HUDEP-2 (cell line): ENCODE measurements around the gene SEZ6L.

ENCODE experiments used
- DNase-seq, 76 experiments: peaks; one replicate each; lab custom pipeline; 2025; ENCODE audit not compliant: unreplicated experiment in 76 of 76; lab: John Stamatoyannopoulos, UW

Gene SEZ6L

DNA sequence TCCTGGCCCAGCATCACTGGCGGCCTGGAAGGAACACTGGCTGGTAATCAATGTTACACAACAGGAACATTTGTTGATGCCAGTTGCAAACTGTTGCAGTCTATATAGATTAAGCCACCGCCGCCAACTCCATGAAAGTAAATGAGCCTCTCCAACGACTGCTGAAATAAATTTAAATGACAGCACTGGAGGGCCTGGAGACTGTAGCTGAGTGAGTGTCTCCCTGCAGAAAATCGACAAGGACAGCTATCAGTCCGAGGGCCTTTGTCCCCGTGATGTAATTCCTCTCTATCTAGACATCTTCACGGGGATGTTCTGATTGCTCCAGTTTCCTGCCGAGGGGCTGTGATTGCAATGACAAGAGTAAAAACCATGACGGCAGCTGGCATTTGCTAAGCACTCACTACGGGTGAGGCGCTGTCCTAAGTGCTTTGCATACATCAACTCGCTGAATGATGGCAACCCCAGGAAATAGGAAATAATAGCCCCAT lies 120.4 kb downstream of the SEZ6L start:
- DNase-seq, result no peak

DNA sequence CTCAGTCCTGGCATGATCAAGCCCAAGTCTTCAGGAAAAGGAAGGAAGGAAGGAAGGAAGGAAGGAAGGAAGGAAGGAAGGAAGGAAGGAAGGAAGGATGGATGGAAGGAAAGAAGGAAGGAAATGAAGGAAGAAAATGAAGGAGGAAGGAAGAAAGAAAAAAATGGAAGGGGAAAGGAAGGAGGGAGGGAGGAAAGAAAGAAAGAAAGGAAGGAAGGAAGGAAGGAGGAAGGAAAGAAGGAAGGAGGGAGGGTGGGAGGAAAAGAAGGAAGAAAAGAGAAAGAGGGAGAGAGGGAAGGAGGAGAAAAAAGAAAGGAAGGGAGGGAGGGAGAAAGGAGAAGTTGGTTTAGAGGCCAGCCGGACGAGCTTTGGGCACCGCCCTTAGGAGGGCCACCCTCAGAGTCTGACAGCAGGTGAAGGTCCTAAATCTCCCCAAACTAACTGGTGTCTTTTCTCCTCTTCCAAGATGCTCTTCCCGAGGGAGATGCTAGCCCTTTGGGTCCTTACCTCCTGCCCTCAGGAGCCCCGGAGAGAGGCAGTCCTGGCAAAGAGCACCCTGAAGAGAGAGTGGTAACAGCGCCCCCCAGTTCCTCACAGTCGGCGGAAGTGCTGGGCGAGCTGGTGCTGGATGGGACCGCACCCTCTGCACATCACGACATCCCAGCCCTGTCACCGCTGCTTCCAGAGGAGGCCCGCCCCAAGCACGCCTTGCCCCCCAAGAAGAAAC lies 122.8 kb downstream of the SEZ6L start:
- DNase-seq, result no peak

DNA sequence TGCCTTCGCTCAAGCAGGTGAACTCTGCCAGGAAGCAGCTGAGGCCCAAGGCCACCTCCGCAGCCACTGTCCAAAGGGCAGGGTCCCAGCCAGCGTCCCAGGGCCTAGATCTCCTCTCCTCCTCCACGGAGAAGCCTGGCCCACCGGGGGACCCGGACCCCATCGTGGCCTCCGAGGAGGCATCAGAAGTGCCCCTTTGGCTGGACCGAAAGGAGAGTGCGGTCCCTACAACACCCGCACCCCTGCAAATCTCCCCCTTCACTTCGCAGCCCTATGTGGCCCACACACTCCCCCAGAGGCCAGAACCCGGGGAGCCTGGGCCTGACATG lies 123.4 kb downstream of the SEZ6L start:
- DNase-seq, result no peak

DNA sequence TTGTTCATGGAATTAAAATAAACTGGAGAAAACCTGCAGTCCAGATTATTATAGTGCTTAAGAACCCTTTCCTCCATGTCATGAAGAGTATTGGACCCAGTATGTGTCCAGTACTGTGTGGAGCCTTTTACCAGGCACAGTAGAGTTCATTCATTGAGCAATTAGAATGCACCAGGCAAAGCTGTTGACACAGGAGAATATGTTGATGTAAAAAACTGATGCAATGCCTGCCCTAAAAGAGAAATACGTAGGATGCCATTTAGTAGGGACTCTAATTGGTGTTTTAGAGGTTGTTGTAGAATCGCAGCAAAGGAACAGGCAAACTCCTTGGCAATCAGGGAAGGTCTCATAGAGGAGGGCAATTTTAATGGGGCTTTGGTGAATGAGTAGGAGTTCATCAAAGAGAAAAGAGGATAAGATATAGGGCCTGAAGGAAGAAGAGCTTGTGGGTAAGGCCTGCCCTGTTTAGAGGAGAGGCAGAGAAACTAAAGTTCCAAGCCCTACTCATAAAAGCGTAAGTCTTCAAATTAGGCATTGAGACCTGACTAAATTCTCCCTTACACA lies 126.4 kb downstream of the SEZ6L start:
- DNase-seq, result no peak

DNA sequence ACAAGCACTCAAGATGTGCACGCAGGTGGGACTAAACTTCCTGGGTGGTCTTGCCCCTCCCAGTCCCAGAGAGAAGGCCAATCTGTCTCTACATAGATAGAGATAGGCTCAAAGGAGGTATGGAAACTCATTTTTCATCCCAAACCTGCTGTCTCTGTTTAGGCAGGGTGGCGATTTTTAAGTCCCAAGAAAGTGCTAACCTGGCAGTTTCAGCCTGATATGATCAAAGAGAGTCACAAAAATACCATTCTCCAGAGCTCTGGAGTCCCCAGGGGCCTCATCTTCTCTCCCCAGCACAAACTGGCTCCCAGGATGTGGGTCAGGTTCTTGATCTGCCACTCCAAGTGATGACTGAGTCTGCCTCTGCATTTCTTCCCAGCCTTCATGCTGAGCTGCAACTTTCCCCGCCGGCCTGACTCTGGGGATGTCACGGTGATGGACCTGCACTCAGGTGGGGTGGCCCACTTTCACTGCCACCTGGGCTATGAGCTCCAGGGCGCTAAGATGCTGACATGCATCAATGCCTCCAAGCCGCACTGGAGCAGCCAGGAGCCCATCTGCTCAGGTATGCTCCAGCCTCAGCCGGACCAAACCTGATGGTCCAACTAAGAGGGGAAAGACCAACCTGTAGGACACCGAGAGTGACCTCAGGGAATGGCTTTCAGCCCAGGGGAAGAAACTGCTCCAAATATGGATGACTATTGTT lies 129.5 kb downstream of the SEZ6L start:
- DNase-seq, result no peak

DNA sequence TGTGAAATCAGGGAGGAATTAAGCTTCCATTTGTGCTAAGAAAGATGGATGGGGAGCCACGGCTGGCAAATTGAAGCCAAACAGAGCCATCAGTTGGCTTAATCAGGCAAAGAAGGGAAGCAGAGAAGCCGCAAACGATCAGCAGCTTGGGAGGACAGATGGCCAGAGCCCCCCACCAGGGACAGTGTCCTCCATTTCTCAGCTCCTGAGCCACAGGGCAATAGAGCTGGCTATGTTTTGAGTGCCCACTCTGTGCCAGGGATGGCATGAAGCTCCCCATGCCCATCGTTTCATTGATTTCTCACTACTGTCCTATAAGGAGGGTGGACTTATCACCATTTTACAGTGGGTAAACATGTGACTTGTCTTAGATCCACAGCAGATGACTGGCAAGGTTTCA lies 133.5 kb downstream of the SEZ6L start:
- DNase-seq, result no peak

DNA sequence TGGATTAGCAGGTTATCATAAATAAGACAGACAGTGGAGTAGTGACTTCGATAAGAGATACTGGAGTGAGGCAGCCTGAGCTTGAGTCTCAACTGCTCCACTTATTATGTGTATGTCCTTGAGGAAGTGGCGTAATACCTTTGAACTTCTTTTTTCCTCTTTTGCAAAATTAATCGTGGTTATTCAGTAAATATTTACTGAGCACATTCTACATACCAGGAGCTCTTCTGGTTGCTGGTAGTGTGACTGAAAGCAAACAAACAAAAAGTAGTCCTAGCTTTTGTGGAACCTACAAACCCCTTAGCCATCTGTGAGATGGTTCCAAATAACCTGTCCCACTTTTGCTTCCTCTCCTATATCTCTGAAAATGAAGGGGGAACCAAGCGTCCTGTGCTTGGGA lies 134.2 kb downstream of the SEZ6L start:
- DNase-seq, result no peak

DNA sequence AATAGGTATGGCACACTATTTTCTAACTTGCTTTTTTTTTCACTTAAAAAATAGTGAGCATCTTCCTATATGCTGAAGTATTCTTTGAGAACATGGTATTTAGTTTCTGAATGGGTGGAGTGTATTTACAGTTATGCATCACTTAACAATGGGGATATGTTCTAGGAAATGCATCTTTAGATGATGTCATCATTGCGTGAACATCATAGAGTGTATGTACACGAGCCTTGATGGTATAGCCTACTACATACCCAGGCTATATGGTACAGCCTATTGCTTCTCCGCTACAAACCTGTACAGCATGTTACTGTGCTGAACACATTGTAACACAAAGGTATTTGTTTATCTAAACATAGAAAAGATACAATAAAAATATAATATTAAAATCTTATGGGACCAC lies 135.5 kb downstream of the SEZ6L start:
- DNase-seq, result no peak

DNA sequence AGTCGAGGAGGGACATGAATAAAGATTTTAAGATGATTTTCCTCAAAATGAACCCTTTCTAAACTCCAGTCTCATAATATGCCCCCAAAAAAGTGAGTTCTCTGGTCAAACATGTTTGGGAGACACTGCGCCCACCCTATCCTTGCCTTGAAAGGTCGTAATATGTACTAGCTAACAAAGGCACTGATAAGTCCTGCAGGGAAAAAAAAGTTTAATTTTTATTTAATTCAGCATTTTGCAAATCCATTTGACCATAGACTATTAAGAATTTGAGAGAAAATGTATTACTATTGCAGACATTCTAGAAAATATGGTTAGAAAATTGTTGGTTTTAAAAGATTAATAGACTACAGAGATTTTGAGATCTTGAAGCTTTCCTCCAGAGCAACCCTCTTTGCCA lies 139.2 kb downstream of the SEZ6L start:
- DNase-seq, result no peak

DNA sequence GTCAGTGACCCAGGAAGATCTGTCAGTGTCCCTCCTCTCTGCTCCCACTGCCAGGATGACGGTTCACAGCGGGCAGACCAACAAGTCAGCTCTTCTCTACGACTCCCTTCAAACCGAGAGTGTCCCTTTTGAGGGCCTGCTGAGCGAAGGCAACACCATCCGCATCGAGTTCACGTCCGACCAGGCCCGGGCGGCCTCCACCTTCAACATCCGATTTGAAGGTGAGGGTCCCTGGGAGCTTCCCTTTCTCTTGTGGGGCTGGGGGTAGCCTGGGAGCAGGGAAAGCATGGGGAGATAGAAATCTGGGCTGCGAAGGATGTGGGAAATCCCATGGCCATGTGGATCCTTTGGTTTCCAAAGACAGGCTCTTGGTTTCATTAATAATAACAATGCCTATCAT lies 141.4 kb downstream of the SEZ6L start:
- no peak for DNase-seq

DNA sequence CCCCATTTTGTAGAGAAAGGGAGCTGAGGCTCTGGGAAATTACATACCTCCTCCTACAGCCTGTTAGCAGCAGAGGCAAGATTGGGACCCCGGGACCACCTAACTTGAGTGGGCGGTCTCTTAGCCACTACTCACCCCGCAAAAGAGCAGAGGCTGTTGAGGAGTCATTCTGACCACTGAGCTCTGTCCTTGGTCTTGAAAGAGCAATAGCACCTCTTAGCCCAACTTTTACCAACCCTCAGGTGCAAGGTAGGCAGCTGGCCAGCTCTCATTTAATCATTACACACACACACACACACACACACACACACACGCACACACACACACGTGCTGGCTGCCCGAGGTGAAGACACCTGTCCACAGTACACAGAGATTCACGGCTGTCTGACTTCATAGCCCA lies 144.0 kb downstream of the SEZ6L start:
- no peak for DNase-seq

DNA sequence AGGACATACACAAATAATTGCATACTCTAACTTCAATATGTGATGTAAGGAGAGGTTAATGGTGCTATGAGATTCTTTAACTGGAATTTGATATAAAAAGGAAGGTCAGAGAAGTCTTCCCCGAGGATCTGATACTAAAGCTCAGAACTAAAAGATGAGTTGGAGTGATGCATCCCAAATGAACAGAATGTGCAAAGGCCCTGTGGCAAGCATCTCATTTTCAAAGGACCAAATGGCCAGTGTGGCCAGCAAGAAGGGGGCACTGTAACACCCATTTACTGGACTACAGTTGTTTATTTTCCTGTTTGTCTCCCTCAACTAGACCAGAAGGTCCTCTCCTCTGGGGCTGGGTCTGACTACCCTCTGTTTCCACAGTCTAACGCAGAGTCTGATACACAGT lies 144.9 kb downstream of the SEZ6L start:
- no peak for DNase-seq

DNA sequence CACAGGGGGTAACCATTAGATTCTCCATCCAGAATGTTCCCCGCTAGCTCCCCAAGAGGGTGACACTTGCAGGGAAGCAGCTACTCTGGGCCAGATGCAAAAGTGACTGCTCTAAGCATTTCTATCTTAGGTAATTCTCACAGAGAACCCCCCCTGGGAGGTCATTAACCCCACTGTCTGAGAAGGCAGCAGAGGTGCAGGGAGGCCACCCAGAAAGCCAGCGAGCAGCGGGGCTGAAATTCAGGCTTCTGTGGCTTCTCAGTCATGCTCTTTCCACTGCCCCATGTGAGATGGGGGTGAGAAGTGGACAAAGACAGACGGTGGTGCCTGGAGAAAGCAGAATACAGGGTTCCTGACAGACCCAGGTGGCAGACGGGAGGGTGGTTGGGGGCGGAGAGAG lies 145.4 kb downstream of the SEZ6L start:
- DNase-seq, result no peak

DNA sequence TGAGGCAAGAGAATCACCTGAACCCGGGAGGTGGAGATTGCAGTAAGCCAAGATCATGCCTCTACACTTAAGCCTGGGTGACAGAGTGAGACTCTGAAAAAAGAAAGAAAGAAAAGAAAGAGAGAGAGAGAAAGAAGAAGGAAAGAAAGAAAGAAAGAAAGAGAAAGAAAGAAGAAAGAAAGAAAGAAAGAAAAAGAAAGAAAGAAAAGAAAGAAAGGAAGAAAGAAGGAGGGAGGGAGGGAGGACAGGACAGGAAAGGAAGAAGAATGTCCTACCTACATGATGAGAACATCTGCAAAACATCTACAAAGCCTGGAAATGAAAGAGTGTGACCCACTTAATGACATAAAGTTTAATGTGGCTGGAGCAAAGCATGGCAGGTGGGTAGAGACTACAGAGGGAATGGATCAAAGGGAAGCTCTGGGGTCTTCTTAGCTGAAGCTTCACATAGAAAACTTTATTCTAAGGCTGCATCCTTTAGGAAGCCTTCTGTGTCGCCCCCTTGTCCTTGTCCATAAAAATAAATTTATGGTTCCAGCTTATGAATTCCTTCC lies 147.5 kb downstream of the SEZ6L start:
- no peak for DNase-seq

DNA sequence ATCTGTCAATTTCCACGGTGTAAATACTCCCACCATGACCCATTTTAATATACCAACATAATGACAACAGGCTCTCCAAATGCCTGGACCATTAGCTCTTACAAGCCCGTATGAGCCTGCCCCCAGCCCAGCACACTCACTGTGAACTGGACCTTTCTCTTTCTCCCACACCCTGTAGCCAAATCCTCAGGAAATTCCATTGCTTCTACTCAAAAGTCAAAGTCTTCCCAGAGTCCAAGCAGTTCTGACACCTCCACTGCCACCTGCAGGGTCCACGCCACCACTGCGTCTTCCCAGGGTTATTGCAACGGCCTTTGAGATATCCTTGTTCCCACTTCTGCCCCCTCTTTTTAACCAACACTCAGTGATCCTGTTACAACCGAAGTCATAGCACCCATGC lies 149.7 kb downstream of the SEZ6L start:
- DNase-seq, result peak in 1 of 76 experiments; percentile 2

DNA sequence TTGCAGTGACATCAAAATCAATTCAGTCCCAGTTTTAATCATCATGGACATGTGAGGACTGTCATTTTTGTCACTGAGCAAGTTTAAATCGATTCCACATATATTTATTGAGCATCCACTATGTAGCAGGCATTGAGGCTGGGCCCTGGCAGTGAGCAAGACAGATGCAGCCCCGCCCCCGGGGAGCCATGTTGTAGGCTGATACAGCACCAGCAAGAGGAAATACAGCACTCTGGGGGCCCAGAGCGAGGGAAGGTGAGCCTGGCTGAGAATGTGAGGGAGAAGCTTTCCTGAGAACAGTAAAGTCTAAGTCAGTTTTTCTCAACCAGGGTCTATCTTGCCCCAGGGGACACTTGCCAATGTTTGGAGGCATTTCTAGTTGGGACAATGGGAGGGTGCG lies 151.2 kb downstream of the SEZ6L start:
- DNase-seq, result no peak

DNA sequence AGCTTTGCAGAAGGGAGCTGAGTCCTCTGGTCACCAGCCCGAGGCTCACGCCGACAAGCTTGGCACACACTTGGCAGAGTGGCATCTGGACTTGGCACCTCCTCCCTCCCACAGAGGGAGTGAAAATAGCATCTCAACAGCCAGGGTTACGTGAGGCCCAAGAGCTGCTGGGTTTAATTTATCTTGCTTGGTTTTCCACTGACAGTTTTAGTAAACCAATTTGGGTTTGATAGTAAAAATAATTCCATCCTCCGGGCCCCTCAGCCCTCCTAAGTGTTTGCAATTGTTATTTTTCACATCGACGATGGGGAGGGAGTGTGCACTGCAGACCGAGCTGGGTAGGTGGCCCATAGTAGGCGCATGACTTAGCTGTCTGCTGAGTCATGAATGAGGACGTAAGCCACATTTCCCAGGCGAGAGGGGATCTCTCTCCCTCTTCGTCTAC lies 152.2 kb downstream of the SEZ6L start:
- no peak for DNase-seq

DNA sequence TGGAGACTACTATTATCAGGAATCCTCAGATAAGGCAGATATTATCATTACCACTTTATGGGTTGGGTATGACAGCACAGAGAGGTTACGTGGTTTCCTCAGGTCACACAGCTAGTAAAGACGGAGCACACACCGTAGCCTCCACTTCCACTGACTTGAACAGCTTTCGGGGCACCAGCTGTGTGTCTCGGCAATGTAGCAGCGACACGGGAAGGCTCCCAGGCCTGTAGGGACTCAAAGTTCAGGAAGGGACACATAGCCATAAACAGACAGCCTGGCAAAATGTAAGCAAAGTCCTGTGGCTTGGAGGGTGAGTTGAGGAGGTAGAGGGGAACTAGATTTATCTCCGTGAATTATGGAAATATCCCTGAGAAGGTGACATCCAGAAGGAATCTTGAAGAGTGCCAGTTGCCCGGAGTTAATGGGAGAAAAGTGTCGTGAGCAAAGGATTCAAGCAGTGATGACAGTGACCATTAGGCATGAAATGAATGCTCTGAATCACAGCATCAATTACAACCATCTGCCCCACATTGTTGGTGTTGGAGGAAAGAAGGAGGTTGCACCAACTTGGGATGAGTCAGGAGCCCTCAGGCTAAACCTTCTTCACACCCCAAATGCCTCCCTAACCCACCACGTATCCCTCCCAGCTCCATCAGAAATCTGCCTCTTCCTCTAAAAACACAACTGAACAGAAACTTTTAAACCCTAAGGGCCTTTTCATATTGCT lies 153.1 kb downstream of the SEZ6L start:
- DNase-seq, result no peak

DNA sequence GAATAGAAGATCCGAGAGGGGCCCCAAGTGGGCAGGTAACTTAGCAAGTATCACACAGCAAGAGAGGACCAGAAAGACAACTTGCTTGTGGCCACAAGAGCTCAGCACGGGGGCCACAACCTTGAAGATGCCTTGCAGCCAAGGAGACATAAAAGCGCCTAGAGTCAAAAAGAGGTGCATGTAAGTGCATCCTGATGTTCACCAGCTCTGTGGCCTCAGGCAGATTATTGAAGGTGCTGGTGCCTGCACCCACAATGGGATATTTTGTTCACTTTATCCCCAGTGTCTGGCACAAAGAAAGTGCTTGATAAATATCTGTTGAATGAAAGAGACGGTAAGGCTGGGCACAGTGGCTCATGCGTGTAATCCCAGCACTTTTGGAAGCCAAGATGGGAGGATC lies 153.8 kb downstream of the SEZ6L start:
- DNase-seq, result no peak

DNA sequence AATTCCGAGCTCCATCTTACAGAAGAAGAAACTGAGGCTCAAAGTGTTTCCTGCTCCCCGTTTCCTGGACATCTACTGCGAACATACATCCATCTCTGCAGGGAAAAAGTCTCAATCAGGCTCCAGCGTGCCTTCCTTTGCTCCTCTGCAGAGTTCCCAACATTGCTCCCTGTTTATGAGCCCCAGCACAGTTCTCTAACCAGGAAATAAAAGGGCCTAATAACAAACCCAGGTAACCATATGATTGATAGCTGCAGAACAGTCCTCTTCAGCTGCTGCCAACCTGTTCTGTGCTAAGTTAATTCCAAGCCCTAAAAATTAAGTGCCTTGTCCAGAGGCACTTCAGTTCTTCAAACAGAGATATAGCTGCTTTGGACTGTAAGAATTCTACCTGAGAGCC lies 154.9 kb downstream of the SEZ6L start:
- no peak for DNase-seq

DNA sequence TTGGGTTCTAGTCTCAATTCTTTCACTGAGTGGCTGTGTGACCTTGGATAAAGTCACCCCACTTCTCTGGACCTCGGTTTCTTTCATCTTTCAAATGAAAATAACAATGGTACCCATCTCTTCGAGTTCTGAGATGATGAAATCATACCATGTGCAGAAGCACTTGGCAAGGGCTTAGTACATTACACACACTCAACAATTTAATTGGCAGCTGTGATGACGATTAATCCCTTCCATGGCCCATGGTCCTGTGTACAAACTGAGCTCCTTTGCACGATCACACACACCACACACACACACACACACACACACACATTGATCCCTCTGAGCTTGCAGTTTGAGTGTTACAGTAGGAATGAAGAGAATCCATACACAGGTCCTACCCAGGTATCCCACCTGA lies 156.4 kb downstream of the SEZ6L start:
- DNase-seq, result no peak
